GM19468 (cell line): ENCODE results near the gene LY6G6C.
A peak's percentile ranks its signal among the peaks of the same experiment; 100 is the strongest.

Source experiments
- ATAC-seq: cut with Tn5 transposase; IDR thresholded peaks from one replicate; pipeline ENCODE4 v1.9.1; 2021; ENCODE audit warnings: mild to moderate bottlenecking, moderate library complexity, moderate number of reproducible peaks; ENCODE audit not compliant: unreplicated experiment; ENCODE audit errors: extremely low read depth

The LY6G6C gene

DNA sequence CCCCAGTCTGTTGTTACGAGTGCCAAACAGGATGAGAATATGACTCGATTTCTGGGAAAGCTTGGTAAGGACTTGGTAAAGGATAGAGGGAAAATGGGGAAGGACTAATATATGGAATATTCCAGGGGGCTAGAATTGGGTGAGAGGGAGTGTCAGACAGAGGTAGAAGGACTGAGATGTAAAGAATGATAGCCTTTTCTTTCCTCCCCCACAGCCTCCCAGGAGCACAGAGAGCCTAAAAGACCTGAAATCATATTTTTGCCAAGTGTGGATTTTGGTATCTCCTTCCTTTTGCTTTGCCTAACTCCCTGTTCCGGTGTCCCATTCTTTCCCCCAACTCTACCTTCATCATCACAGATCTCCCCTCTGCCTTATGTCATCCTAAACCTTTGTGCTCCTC is 21.3 kb upstream of the LY6G6C start:
- no peak for ATAC-seq

DNA sequence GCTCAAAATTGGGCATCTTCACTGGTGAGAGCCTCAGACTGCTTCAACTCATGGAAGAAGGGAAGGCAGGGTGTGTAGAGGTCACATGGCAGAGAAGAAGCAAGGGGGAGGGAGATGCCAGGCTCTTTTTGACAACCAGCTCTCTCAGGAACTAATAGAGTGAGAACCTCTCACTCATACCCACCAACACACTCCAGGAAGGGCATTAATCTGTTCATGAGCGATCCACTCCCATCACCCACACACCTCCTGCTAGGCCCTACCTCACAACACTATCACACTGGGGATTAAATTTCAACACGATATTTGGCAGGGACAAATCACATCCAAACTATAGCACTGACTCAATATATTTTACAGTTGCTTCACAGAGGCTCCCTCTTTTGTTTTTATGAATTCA is 20.3 kb upstream of the LY6G6C start:
- no peak for ATAC-seq

DNA sequence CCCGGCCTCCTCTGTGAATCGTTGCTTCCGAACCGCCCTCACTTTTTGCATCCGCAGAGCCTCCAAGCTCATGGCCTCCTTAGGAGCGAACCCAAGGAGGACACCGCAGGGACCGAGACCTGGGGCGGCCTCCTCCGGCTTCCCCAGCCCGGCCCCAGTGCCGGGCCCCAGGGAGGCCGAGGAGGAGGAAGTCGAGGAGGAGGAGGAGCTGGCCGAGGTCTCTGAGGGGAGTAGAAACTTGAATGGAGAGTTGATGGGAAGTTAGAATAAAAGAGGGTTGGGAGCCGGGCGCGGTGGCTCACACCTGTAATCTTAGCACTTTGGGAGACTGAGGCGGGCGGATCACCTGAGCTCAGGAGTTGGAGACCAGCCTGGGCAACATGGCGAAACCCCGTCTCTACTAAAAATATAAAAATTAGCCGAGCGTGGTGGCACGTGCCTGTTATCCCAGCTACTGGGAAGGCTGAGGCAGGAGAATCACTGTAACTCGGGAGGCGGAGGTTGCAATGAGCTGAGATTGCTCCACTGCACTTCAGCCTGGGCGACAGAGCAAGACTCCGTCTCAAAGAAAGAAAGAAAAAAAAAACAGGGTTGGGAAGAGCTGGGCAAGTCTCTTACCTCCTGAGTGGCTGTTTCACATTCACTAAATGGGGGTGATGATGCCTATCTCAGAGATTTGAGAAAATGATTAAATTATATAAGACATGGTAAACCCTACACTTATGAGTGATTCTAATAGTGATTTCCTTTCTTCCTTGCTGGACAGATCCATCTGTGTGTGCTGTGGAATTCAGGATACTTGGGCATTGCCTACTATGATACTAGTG is 19.1 kb upstream of the LY6G6C start:
- no peak for ATAC-seq

DNA sequence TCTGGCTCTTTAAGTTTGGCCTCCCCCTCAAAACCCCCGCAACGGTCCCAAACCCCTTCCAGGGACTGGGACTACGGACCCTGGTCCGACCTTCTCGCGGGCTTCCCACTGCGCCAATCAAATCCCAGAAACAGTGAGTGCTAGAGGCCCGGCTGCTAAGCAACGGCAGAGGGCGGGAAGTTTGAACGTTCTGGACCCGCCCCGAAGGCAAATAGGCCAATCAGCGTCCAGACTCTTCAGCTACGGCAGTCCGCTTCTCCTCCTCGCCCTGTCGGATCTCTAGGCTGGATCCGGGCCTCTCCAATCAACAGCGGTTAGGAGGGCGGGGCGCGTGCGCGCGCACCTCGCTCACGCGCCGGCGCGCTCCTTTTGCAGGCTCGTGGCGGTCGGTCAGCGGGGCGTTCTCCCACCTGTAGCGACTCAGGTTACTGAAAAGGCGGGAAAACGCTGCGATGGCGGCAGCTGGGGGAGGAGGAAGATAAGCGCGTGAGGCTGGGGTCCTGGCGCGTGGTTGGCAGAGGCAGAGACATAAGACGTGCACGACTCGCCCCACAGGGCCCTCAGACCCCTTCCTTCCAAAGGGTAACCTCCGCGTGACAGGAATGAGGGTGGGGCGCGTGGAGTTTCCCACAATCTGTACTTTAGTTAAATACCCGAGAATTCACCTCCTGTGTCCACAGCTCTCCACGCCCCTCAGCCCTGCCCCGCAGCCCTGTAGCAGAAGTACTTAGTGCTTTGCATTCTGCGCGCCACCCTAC is 18.3 kb upstream of the LY6G6C start, which contains the start of gene MSH5:
TSS of gene MSH5 (plus strand) at position 367 of the 758 bp plus-strand sequence. CDS start 462 bp downstream, outside the sequence.
- peak; percentile 55 for ATAC-seq

- peak; percentile 14 for ATAC-seq
Observed at GRCh38 chr6:31737991-31738979, 16.7 kb upstream of the LY6G6C start.

- no peak for ATAC-seq
Observed at GRCh38 chr6:31737315-31737990, 15.9 kb upstream of the LY6G6C start.

GRCh38 chr6:31736768-31737314 is 15.3 kb upstream of the LY6G6C start:
- no peak for ATAC-seq

GRCh38 chr6:31736021-31736767 is 14.6 kb upstream of the LY6G6C start, which contains the start of gene CLIC1:
Gene CLIC1 (minus strand): TSS chr6:31736530. CDS start chr6:31736300, 230 bp downstream.
- peak; percentile 2 for ATAC-seq

- no peak for ATAC-seq
Observed at GRCh38 chr6:31734821-31735406, 13.4 kb upstream of the LY6G6C start.

DNA sequence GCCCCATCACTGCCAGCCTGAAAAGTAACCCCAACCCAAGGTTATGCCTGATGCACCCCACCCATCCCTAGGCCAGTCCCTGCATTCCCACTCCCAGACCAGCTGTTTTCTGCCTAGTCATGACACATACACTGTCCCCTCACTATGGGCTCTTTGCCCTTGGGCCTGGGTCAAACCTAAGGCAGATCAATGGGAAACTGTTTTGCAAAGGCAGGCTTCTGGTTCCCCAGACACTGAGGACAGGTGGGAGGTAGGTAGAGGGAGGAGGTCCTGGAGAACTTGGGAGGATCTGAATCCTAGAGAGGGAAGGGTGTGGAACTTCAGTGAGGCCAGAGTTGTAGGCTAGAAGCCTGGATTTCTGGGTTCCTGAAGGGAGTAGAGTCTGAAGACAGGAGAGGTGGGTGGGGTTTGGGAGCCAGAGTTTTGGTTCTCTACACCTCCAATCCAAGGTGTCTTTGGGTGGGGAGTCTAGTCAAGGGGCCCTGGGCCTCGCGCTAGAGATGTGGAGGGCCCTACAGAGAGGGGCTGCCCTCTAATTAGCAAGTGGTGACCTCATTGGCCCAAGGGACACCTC is 12.8 kb upstream of the LY6G6C start:
- no peak for ATAC-seq

DNA sequence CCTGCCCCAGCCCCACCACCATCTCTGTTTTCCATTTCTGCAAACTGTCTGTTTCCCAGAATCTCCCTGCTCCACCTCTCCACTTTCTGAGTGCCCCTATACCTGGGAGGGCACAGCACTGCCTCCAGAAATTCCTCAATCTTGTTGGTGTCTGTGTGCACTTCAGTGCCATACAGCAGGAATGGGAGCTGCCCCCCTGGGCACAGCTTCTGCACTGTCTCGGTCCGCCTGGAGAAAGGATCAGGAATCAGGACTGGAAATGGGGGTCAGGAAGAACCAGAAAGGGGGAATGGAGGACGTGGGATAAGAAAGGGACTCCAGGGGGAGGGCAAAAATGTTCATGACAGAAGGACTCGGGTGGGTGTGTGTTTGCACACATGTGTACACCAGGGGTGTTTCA is 12.2 kb upstream of the LY6G6C start:
- ATAC-seq = no peak

DNA sequence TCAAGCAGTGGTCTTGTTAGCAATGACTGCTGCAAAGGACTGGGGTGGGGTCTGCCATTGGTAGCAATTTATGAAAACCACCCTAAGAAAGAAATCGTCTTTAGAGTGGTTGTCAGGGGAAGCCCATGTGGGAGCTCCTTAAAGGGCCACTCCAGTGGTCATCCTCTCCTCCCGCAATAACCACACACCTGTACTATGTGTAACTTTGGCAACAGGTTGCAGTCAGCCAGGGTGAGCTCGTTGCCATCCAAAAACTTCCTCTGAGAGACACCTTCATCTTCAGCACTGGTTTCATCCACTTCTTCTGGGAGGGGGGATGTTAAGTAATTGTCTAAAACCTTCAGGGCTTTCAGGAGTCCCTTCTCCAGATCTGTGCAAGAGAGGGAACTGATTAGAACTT is 10.5 kb upstream of the LY6G6C start:
- no peak for ATAC-seq

DNA sequence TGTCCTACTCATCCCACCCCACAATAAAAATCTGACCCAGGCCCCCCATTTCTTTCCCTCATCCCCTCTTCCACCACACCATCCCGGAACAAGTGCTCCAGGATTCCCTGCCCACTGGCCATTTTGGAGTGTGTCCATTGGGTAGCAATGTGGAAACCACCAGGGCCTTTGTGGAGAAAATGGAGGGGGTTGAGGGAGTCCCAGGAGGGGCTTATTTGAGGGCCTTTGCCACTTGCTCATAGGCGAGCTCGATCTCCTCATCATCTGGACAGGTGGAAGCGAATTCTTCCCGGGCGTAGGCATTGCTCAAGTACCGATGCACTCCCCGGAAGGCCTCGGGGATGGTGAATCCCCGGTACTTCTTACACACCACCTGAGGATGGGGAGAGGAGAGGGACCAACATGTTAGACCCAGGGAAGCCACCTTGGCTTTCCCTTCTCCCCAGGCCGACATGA is 9.1 kb upstream of the LY6G6C start:
- no peak for ATAC-seq

- no peak for ATAC-seq
Observed at GRCh38 chr6:31729979-31730630, 8.6 kb upstream of the LY6G6C start.

DNA sequence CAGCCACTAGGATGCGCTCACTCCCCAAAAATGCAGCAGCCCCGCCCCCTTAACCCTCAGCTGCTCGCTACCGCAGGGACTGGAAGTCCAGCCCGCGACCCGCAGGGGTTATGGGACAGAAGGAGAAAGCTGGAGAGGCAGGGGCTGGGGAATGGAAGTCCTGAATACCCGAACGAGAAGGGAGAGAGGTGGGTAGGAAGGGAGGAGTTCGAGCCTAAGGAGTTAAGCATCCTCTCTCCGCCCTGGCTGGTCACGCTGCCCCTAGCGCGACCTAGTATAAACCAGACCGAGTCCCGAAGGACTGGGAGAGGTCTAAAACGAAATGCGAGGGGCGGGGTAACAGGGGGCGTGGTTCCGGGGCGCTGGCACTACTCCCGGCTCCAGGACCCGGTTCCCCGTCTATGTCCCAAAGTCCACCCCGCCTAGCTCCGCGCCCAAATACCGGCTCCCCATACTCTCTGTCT is 8.0 kb upstream of the LY6G6C start:
- ATAC-seq = no peak

- no peak for ATAC-seq
Observed at GRCh38 chr6:31728767-31729514, 7.4 kb upstream of the LY6G6C start, which contains the start of gene DDAH2. Gene DDAH2 (minus strand): TSS chr6:31729299. CDS start chr6:31729161, 138 bp downstream.
